Endodermal cell (in vitro differentiated cells): Measurements from ENCODE around the gene ABHD4. TPM values are rescaled to one million over a fixed set of nuclear protein-coding genes. Genes with fewer than 3 reads are reported as not detected.
A peak's percentile ranks its signal among the peaks of the same experiment; 100 is the strongest.

ENCODE experiments used
- DNase-seq: peaks from one replicate; pipeline ENCODE4 v3.0.0-alpha.2; 2017
- H3K27ac ChIP-seq: 2 replicates; pipeline ENCODE4 v1.5.1; 2013; ENCODE audit warnings: mild to moderate bottlenecking, low read depth, low read length, moderate library complexity
- H3K27me3 ChIP-seq: 2 replicates; pipeline ENCODE4 v1.6.1; 2013; ENCODE audit warnings: mild to moderate bottlenecking, low read length, moderate library complexity; ENCODE audit not compliant: insufficient read depth, control insufficient read depth, poor library complexity, severe bottlenecking
- H3K36me3 ChIP-seq: 2 replicates; pipeline ENCODE4 v1.7.0; 2013; ENCODE audit warnings: mild to moderate bottlenecking, low read length, moderate library complexity; ENCODE audit not compliant: control insufficient read depth, insufficient read depth
- H3K4me1 ChIP-seq: one replicate; pipeline ENCODE4 v1.7.0; 2013; ENCODE audit warnings: low read length; ENCODE audit not compliant: control insufficient read depth, insufficient read depth
- H3K4me3 ChIP-seq: 2 replicates; pipeline ENCODE4 v1.5.1; 2013; ENCODE audit warnings: mild to moderate bottlenecking, low read length, moderate library complexity
- H3K9ac ChIP-seq: 2 replicates; pipeline ENCODE4 v1.6.1; 2013; ENCODE audit warnings: mild to moderate bottlenecking, low read length, moderate library complexity; ENCODE audit not compliant: poor library complexity, severe bottlenecking; ENCODE audit errors: extremely low read depth
- H3K9me3 ChIP-seq: 2 replicates; pipeline ENCODE4 v1.6.1; 2013; ENCODE audit warnings: mild to moderate bottlenecking, low read length, moderate library complexity; ENCODE audit not compliant: control insufficient read depth
- H3K27ac Mint-ChIP-seq: 2 replicates; pipeline ENCODE4 v1.8.0; 2020; ENCODE audit warnings: mixed read lengths
- H3K27me3 Mint-ChIP-seq: 2 replicates; pipeline ENCODE4 v1.8.0; 2021; ENCODE audit warnings: mild to moderate bottlenecking, mixed read lengths; ENCODE audit not compliant: insufficient read depth
- H3K36me3 Mint-ChIP-seq: 2 replicates; pipeline ENCODE4 v1.8.0; 2020; ENCODE audit warnings: low read depth, mixed read lengths
- H3K4me1 Mint-ChIP-seq: 2 replicates; pipeline ENCODE4 v1.8.0; 2020; ENCODE audit warnings: mixed read lengths
- H3K4me3 Mint-ChIP-seq: 2 replicates; pipeline ENCODE4 v1.8.0; 2020; ENCODE audit warnings: mild to moderate bottlenecking, moderate library complexity, mixed read lengths
- H3K9me3 Mint-ChIP-seq: 2 replicates; pipeline ENCODE4 v1.8.0; 2020; ENCODE audit warnings: mild to moderate bottlenecking, mixed read lengths
- CTCF ChIP-seq: fragments of 200-600 bp; sonication (generic); conservative IDR thresholded peaks from 2 replicates; pipeline ENCODE4 v1.5.0; 2021; ENCODE audit warnings: antibody characterized with exemption, mild to moderate bottlenecking
- WGBS, 2 experiments: methylation state at CpG; one replicate each; pipeline versions ENCODE4 v1.1.5 to v1.1.7; 2013; ENCODE audit warnings: missing lambda C conversion rate in 2 of 2, mixed read lengths in 1 of 2; ENCODE audit not compliant: insufficient coverage in 1 of 2, insufficient read length in 1 of 2; 5-methylcytosine and 5-hydroxymethylcytosine counted together
- total RNA-seq, 2 donors: library from RNA; stranded (reverse); fragmentation: NEBNext Ultra II Directional in 1 of 2; extraction: Animal tissue kit (Norgen Biotek cat#: 25700) in 1 of 2; gene quantifications; 2 replicates in 1 of 2; 3 replicates in 1 of 2; pipeline ENCODE4 v1.2.1, GENCODE V29; 2021

Gene ABHD4
- total RNA-seq, 2 donors from 2014 or later, result 68.3 to 77.7 TPM

- Mint-ChIP-seq H3K36me3 (no peaks in the 10 kb centered on the region), H3K27me3 (no peaks in the 10 kb centered on the region), H3K27ac (peak overlapping the region; percentile 96), H3K9me3 (no peaks in the 10 kb centered on the region), H3K4me1 (peaks cover 44% of the 10 kb centered on the region), H3K4me3 (peak overlapping the region; percentile 38)
- Histone ChIP-seq H3K27me3 (no peaks in the 10 kb centered on the region), H3K36me3 (peaks cover 3% of the 10 kb centered on the region), H3K9ac (no peak overlapping the region), H3K9me3 (no peaks in the 10 kb centered on the region), H3K27ac (no peak overlapping the region), H3K4me3 (no peak overlapping the region), H3K4me1 (peaks cover 11% of the 10 kb centered on the region)
- 2 to 19% methylated on average over 10 to 28 of the region's 28 CpGs for WGBS, 2 experiments
- DNase-seq, result peak; percentile 95
- TF ChIP-seq CTCF, result peak; percentile 100
These were observed 41.0 kb upstream of the ABHD4 start for GRCh38 chr14:22556990-22557623.

DNA sequence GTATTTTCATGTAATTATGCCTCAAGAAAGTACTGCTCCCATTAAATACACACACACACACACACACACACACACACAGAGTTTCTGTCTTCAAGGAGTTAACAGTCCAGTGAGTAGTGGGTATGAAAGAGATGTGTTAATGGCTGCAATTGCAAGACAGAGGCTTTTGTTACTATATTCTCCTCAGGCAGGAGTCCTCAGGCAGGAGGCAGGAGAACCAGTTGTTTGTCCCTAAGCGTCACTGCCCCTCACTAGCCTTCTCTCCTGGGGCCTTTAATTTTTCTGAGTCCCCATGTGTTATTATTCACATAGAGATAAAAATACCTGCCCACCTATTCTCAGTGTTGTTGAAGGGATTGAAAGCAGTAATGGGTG, 40.3 kb upstream of the ABHD4 start:
- Histone ChIP-seq H3K4me3 (no peak overlapping the region), H3K9me3 (no peaks in the 10 kb centered on the region), H3K27ac (no peak overlapping the region), H3K36me3 (peaks cover 6% of the 10 kb centered on the region), H3K9ac (no peak overlapping the region), H3K4me1 (peaks cover 11% of the 10 kb centered on the region), H3K27me3 (no peaks in the 10 kb centered on the region)
- Mint-ChIP-seq H3K27me3 (no peaks in the 10 kb centered on the region), H3K36me3 (peaks cover 3% of the 10 kb centered on the region), H3K27ac (no peak overlapping the region), H3K4me1 (peaks cover 47% of the 10 kb centered on the region), H3K4me3 (no peak overlapping the region), H3K9me3 (no peaks in the 10 kb centered on the region)
- DNase-seq, result no peak
- WGBS, 2 experiments, result 77% methylated on average over 1 of the region's 1 CpG; no CpG with 5 or more reads in 1 of the 2 experiments
- TF ChIP-seq CTCF, result no peak

DNA sequence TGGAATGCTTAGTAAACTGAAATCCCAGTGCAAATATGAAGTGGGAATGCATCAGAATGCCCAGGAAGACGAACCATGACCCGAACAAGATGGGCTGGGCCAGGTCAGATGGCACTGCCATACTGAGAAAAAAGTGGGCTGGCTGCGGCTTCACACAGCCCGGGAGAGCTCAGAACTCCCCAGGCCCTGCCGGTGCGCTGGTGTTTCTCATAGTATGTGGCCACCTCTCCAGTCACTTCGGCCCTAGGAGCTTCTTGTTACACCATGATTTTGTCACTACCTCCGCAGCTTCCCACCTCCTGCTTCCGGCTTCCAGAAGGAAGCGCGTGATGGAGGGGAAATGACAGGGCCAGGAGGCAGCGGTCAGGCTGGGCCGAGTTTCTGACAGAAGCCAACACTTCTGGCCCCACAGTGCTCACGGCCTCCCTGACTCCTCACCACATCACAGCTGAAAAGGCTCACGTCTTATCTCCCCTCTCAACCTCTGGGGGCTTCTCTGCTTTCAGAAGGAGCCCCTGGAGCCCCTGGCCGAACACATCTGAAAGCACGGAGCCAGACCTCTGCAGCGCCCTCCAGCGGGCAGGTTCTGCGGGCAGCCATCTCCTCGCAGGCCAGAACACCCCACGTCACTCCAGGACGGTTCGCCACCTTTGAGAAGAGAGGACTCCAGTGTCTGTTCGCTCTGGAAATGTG, 39.7 kb upstream of the ABHD4 start:
- Histone ChIP-seq H3K9ac (no peak overlapping the region), H3K9me3 (no peaks in the 10 kb centered on the region), H3K27ac (no peak overlapping the region), H3K27me3 (no peaks in the 10 kb centered on the region), H3K36me3 (peaks cover 10% of the 10 kb centered on the region), H3K4me3 (no peak overlapping the region), H3K4me1 (peaks cover 11% of the 10 kb centered on the region)
- TF ChIP-seq CTCF, result peak; percentile 79
- peak overlapping the region; percentile 44 for H3K27ac Mint-ChIP-seq
- peak; percentile 84 for DNase-seq
- peaks cover 5% of the 10 kb centered on the region for H3K36me3 Mint-ChIP-seq
- H3K4me1 Mint-ChIP-seq, result peaks cover 49% of the 10 kb centered on the region
- 92 to 94% methylated on average over 16 to 25 of the region's 25 CpGs for WGBS, 2 experiments
- no peak overlapping the region for H3K4me3 Mint-ChIP-seq
- H3K9me3 Mint-ChIP-seq, result no peaks in the 10 kb centered on the region
- no peaks in the 10 kb centered on the region for H3K27me3 Mint-ChIP-seq
